Measurements from ENCODE around the gene EMP2.

GRCh38 chr16:10514369-10515055, 65.9 kb downstream of the EMP2 start:
- peak; percentile 74 for TF ChIP-seq CTCF (IDR thresholded peaks at IDR 0.05; ENCODE audit: low read depth, low read length)
- no peak for TF ChIP-seq EZH2phosphoT487 (IDR thresholded peaks at IDR 0.05; ENCODE audit: low read depth)

Measured in OCI-LY3 (cell line).